K562 (cell line): Measurements from ENCODE around the gene HMGCL. TPM values are rescaled to one million over a fixed set of nuclear protein-coding genes. Genes with fewer than 3 reads are reported as not detected.

ENCODE experiments used
- ELF4 ChIP-seq: fragments of 450-650 bp; formaldehyde crosslinking; IDR thresholded peaks from 2 replicates; pipeline ENCODE4 v1.4.0; 2022; ENCODE audit warnings: missing genetic modification characterization
- EP300 ChIP-seq: IDR thresholded peaks from 2 replicates; pipeline ENCODE4 v1.6.1; 2012; ENCODE audit warnings: low read length, improper control_type of control experiment
- LEF1 ChIP-seq: fragments of 450-650 bp; IDR thresholded peaks from 2 replicates; pipeline ENCODE4 v1.6.1; 2016; ENCODE audit warnings: mild to moderate bottlenecking
- MYC ChIP-seq, 2 experiments: fragments of 250-450 bp in 1 of 2; sonication (Bioruptor Pico) in 1 of 2; IDR thresholded peaks; 2 replicates each; pipeline versions ENCODE4 v1.5.1 to v1.6.1; 2012 to 2021; ENCODE audit warnings: low read depth in 2 of 2, borderline replicate concordance in 1 of 2, improper control_type of control experiment in 1 of 2, low read length in 1 of 2, mild to moderate bottlenecking in 1 of 2, moderate library complexity in 1 of 2
- TRIM24 ChIP-seq, 2 experiments: fragments of 450-650 bp; IDR thresholded peaks; 2 replicates each; pipeline ENCODE4 v1.6.1; 2016
- ZNF280B ChIP-seq: fragments of 250-450 bp; sonication (Bioruptor Pico); IDR thresholded peaks from 2 replicates; pipeline ENCODE4 v1.5.1; 2021; ENCODE audit warnings: mild to moderate bottlenecking
- ZNF354B ChIP-seq: fragments of 250-450 bp; sonication (Bioruptor Pico); IDR thresholded peaks from 2 replicates; pipeline ENCODE4 v1.4.0; 2020
- polyA plus RNA-seq, 8 experiments: library from polyadenylated mRNA; depleted of rRNA in 4 of 8; stranded (reverse) in 5 of 8; unstranded in 3 of 8; fragments of >200 nt; fragmentation: Nextera tagmentation in 2 of 8; fragmentation: Illumina TruSeq in 1 of 8; extraction: Ambion mirVana in 2 of 8; extraction: Trizol in 1 of 8; gene quantifications; 2 replicates each; pipeline versions ENCODE4 v1.2.1 to v1.2.3, GENCODE V29; 2011 to 2014; ENCODE audit warnings: inconsistent platforms in 1 of 8, missing spikeins in 1 of 8
- total RNA-seq, 7 experiments: library from RNA; depleted of rRNA in 6 of 7; stranded (reverse); fragments of >200 nt in 6 of 7; fragmentation: Illumina TruSeq in 2 of 7; extraction: Trizol in 2 of 7; gene quantifications; 2 replicates each; pipeline versions ENCODE4 v1.2.1 to v1.2.3, GENCODE V29; 2011 to 2021; ENCODE audit warnings: low replicate concordance in 1 of 7

The HMGCL gene
- total and polyA plus RNA-seq, 9 of the 15 experiments (the other 6 are each of a cell fraction or from before 2014, with no cell fraction given), result 18.0 to 82.2 (median 24.2) TPM

GRCh38 chr1:23779826-23780371 lies 45.3 kb downstream of the HMGCL start (continued):
- TF ChIP-seq ZNF280B (CRISPR knock-in tag), result no peak
- TF ChIP-seq ELF4 (CRISPR knock-in tag), result no peak
- peak; percentile 82; the same call in 1 of the 2 replicates for TF ChIP-seq LEF1
- TF ChIP-seq ZNF354B (CRISPR knock-in tag), result no peak
- TF ChIP-seq EP300, result peak; percentile 41; the same call in 1 of the 2 replicates
- TF ChIP-seq MYC (IDR thresholded peaks at IDR 0.05; ENCODE audit: low read depth, low read length), result 0 out of 2 replicates have a peak, but pooled peaks have one; percentile 29
- TF ChIP-seq MYC (CRISPR knock-in tag; IDR thresholded peaks at IDR 0.05; ENCODE audit: borderline replicate concordance, low read depth), result no peak
- 0 out of 4 replicates have a peak, but pooled peaks of 1 of the 2 experiments have one; percentile 24 for TF ChIP-seq TRIM24 (IDR thresholded peaks at IDR 0.05)
- TF ChIP-seq, all 486 proteins: peak for 43
